ENCODE results near the gene TEC.

Gene TEC

DNA sequence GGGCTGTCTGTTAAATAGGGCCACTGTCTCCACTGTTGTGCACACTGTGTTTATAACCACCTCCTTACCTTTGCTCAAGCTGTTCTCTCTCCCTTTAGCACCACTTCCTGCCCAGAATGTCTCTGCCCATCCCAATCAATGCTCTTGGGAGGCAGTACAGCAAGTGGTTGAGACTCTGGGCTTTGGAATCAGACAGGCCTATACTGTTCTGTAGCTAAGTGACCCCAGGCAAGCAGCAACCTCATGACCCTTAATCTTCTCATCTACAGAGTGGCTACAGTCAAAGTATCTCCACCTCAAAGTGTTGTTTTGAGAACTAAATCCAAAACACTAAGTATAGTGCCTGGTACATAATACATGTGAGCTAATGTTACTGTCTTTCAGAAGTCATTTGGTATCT is 131.8 kb downstream of the TEC start:
- no peak overlapping the region for H3K9ac ChIP-seq
- TF ChIP-seq, protein P1, sequence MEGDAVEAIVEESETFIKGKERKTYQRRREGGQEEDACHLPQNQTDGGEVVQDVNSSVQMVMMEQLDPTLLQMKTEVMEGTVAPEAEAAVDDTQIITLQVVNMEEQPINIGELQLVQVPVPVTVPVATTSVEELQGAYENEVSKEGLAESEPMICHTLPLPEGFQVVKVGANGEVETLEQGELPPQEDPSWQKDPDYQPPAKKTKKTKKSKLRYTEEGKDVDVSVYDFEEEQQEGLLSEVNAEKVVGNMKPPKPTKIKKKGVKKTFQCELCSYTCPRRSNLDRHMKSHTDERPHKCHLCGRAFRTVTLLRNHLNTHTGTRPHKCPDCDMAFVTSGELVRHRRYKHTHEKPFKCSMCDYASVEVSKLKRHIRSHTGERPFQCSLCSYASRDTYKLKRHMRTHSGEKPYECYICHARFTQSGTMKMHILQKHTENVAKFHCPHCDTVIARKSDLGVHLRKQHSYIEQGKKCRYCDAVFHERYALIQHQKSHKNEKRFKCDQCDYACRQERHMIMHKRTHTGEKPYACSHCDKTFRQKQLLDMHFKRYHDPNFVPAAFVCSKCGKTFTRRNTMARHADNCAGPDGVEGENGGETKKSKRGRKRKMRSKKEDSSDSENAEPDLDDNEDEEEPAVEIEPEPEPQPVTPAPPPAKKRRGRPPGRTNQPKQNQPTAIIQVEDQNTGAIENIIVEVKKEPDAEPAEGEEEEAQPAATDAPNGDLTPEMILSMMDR (IDR thresholded peaks at IDR 0.05) = no peak
- H3K4me2 ChIP-seq (ENCODE audit: low read length) = no peak overlapping the region
- H3K9me3 ChIP-seq (ENCODE audit: control insufficient read depth, low read length) = no peaks in the 10 kb centered on the region
- no peak overlapping the region for H3K4me3 ChIP-seq (ENCODE audit: low read depth, low read length)
- H2AFZ ChIP-seq = no peak overlapping the region
- no peaks in the 10 kb centered on the region for H3K79me2 ChIP-seq
- no peaks in the 10 kb centered on the region for H3K36me3 ChIP-seq (ENCODE audit: control insufficient read depth, insufficient read depth, low read length)
- H3K27me3 ChIP-seq (ENCODE audit: control insufficient read depth, insufficient read depth, low read length) = no peaks in the 10 kb centered on the region
- no peaks in the 10 kb centered on the region for H3K4me1 ChIP-seq
- no peak overlapping the region for H3K27ac ChIP-seq

DNA sequence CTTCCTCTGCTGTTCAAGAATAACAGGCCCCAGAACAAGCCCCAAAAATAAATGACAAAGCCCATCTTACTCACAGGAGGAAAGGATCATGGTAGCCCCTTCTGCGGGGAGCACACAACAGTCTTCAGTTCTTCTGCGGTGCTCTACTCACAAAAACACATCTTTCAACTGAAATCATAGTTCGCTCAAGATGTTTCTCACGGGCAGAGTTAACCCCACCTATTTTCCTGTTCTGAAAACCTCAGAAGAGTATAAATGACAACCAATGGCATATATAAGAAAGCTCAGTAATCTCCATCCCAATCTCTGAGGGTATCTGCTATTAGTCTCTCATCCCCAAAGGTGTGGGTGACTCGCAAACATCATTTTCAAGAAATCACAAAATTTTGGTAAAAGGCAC is 135.6 kb downstream of the TEC start, which contains the start of gene TXK:
Gene TXK (minus strand): TSS at position 170 of the 400 bp plus-strand sequence. CDS start 80 bp downstream, at position 90.
- Histone ChIP-seq H2AFZ (no peak within 1 kb of the TSS), H3K9ac (no peak within 1 kb of the TSS), H3K36me3 (ENCODE audit: control insufficient read depth, insufficient read depth, low read length) (no peaks in the 10 kb centered on the region), H3K4me2 (ENCODE audit: low read length) (peak within 1 kb of the TSS; percentile 2), H3K27me3 (ENCODE audit: control insufficient read depth, insufficient read depth, low read length) (no peaks in the 10 kb centered on the region), H3K4me1 (peaks cover 2% of the 10 kb centered on the region), H3K4me3 (ENCODE audit: low read depth, low read length) (no peak within 1 kb of the TSS), H3K9me3 (ENCODE audit: control insufficient read depth, low read length) (no peaks in the 10 kb centered on the region), H3K79me2 (no peaks in the 10 kb centered on the region), H3K27ac (no peak within 1 kb of the TSS)
- TF ChIP-seq, protein P1 (IDR thresholded peaks at IDR 0.05) = no peak

DNA sequence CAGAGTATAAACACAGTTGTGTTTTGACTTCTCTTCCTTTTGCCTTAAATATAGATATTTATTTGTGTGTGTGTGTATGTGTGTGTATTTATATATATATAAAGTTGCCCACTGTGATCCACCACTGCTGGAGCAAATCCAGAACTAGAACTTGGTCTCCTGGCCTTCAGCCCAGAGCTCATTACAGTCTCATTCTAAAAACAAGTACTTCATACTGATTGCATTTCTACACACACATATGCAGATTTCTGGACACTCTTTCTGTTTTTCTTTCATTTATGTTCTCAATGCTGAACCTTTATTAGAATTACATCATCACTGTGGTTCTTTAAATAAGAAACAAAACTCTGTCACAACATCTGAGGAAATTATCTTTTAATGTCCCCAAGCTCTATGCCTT is 136.0 kb downstream of the TEC start:
- Histone ChIP-seq H3K27ac (no peak overlapping the region), H3K4me2 (ENCODE audit: low read length) (peak overlapping the region; percentile 2), H3K79me2 (no peaks in the 10 kb centered on the region), H3K9ac (no peak overlapping the region), H2AFZ (no peak overlapping the region), H3K9me3 (ENCODE audit: control insufficient read depth, low read length) (no peaks in the 10 kb centered on the region), H3K4me3 (ENCODE audit: low read depth, low read length) (no peak overlapping the region), H3K27me3 (ENCODE audit: control insufficient read depth, insufficient read depth, low read length) (no peaks in the 10 kb centered on the region), H3K36me3 (ENCODE audit: control insufficient read depth, insufficient read depth, low read length) (no peaks in the 10 kb centered on the region), H3K4me1 (peaks cover 2% of the 10 kb centered on the region)
- TF ChIP-seq, protein P1 (IDR thresholded peaks at IDR 0.05) = no peak

DNA sequence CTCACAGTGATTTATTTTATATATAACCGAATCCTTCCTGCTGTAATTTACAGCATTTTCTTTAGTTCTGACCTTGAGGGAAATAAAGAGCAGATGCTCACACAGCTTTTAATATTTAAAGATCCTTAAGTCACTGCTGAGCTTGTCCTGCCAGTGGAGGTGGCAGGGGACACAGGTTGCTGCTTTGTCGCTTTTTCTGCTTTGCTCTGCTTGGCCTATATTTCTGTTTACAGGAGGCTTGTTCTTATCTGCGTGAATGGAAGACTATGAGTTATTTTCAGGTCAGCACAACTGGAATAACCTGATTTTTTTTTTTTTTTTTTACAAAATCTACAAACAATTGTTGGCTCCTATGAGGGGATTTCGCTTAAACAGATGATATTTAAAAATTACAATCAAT is 137.9 kb downstream of the TEC start:
- Histone ChIP-seq H3K4me3 (ENCODE audit: low read depth, low read length) (no peak overlapping the region), H3K27ac (peak overlapping the region; percentile 59), H2AFZ (no peak overlapping the region), H3K27me3 (ENCODE audit: control insufficient read depth, insufficient read depth, low read length) (no peaks in the 10 kb centered on the region), H3K9me3 (ENCODE audit: control insufficient read depth, low read length) (no peaks in the 10 kb centered on the region), H3K9ac (no peak overlapping the region), H3K79me2 (no peaks in the 10 kb centered on the region), H3K36me3 (ENCODE audit: control insufficient read depth, insufficient read depth, low read length) (no peaks in the 10 kb centered on the region), H3K4me2 (ENCODE audit: low read length) (peak overlapping the region; percentile 38), H3K4me1 (peaks cover 5% of the 10 kb centered on the region)
- TF ChIP-seq, protein P1 (IDR thresholded peaks at IDR 0.05) = no peak

DNA sequence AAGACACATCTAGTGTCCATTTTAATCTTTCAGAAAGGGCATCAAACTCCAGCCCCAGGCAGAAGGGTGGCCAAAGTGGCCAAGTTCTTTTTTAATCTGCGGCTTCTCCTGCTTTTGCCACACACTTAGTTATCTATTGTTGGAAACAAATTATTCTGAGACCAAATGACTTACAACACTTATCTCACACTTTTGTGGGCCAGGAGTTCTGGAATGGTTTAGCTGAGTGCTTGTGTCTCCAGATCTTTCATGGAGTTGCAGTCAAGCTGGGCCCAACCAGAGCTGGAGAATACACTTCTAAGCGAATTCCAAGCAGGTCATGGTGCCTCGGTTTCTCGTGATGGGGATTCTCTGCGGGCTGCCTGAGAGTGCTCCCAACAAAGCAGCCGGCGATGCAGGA is 139.5 kb downstream of the TEC start:
- Histone ChIP-seq H3K9ac (no peak overlapping the region), H2AFZ (peak overlapping the region; percentile 58), H3K4me2 (ENCODE audit: low read length) (no peak overlapping the region), H3K36me3 (ENCODE audit: control insufficient read depth, insufficient read depth, low read length) (no peaks in the 10 kb centered on the region), H3K9me3 (ENCODE audit: control insufficient read depth, low read length) (no peaks in the 10 kb centered on the region), H3K4me3 (ENCODE audit: low read depth, low read length) (no peak overlapping the region), H3K27ac (no peak overlapping the region), H3K79me2 (no peaks in the 10 kb centered on the region), H3K27me3 (ENCODE audit: control insufficient read depth, insufficient read depth, low read length) (no peaks in the 10 kb centered on the region), H3K4me1 (peaks cover 5% of the 10 kb centered on the region)
- TF ChIP-seq, protein P1 (IDR thresholded peaks at IDR 0.05) = no peak
